Activated T-cell treated with anti-CD3 and anti-CD28 coated beads, Interleukin-2, amount 50 U/mL, for 24 hours (primary cell): ENCODE results near the gene SOCS1.

ENCODE experiments used
- DNase-seq: peaks from one replicate; pipeline ENCODE4 v3.0.0-alpha.2; 2020
- H3K27ac Mint-ChIP-seq: 2 replicates; pipeline ENCODE4 v1.8.0; 2020; ENCODE audit warnings: mild to moderate bottlenecking, mixed read lengths
- H3K27me3 Mint-ChIP-seq: 2 replicates; pipeline ENCODE4 v1.8.0; 2020; ENCODE audit warnings: mixed read lengths
- H3K36me3 Mint-ChIP-seq: 2 replicates; pipeline ENCODE4 v1.8.0; 2020; ENCODE audit warnings: low read depth, mixed read lengths
- H3K4me1 Mint-ChIP-seq: 2 replicates; pipeline ENCODE4 v1.8.0; 2020; ENCODE audit warnings: low read depth, mixed read lengths
- H3K4me3 Mint-ChIP-seq: 2 replicates; pipeline ENCODE4 v1.8.0; 2020; ENCODE audit warnings: mild to moderate bottlenecking, moderate library complexity, mixed read lengths
- H3K9me3 Mint-ChIP-seq: 2 replicates; pipeline ENCODE4 v1.8.0; 2020; ENCODE audit warnings: mixed read lengths

The SOCS1 gene

GRCh38 chr16:11205065-11205699, 50.8 kb downstream of the SOCS1 start:
- Mint-ChIP-seq H3K36me3 (no peaks in the 10 kb centered on the region), H3K9me3 (peaks cover 3% of the 10 kb centered on the region), H3K27me3 (no peaks in the 10 kb centered on the region), H3K4me3 (no peak overlapping the region), H3K27ac (peak overlapping the region; percentile 11), H3K4me1 (peaks cover 50% of the 10 kb centered on the region)
- no peak for DNase-seq

GRCh38 chr16:11204513-11205047, 51.4 kb downstream of the SOCS1 start:
- Mint-ChIP-seq H3K27me3 (no peaks in the 10 kb centered on the region), H3K4me1 (peaks cover 50% of the 10 kb centered on the region), H3K9me3 (peaks cover 3% of the 10 kb centered on the region), H3K36me3 (no peaks in the 10 kb centered on the region), H3K27ac (peak overlapping the region; percentile 4), H3K4me3 (no peak overlapping the region)
- DNase-seq: no peak
